ENCODE data around the gene ACBD4. TPM values are rescaled to one million over a fixed set of nuclear protein-coding genes. Genes with fewer than 3 reads are reported as not detected.

ACBD4 gene
- total and polyA plus RNA-seq, 2 of the 13 experiments (the other 11 are each of a cell fraction or from before 2014, with no cell fraction given), result 16.1 to 26.9 TPM

GRCh38 chr17:45162025-45162687 is 26.7 kb downstream of the ACBD4 start (continued):
- no peak for TF ChIP-seq CBX2 (IDR thresholded peaks at IDR 0.05; ENCODE audit: low read depth, low read length)
- 0 out of 2 replicates have a peak, but pooled peaks have one; percentile 38 for TF ChIP-seq CBX2 (CRISPR knock-in tag; IDR thresholded peaks at IDR 0.05; ENCODE audit: low read depth)
- TF ChIP-seq MTA1 (CRISPR knock-in tag; IDR thresholded peaks at IDR 0.05; ENCODE audit: borderline replicate concordance), result no peak; the same call in 1 of the 2 replicates
- no peak for TF ChIP-seq PHF21A (CRISPR knock-in tag; IDR thresholded peaks at IDR 0.05)
- TF ChIP-seq HNRNPL (IDR thresholded peaks at IDR 0.05; ENCODE audit: low read depth, low read length), result 0 out of 2 replicates have a peak, but pooled peaks have one; percentile 27
- TF ChIP-seq ZNF703 (CRISPR knock-in tag; IDR thresholded peaks at IDR 0.05; ENCODE audit: borderline replicate concordance), result no peak
- no peak for TF ChIP-seq ZBTB8A (CRISPR knock-in tag; IDR thresholded peaks at IDR 0.05; ENCODE audit: borderline replicate concordance, low read depth)
- TF ChIP-seq ZNF569 (CRISPR knock-in tag; IDR thresholded peaks at IDR 0.05; ENCODE audit: borderline replicate concordance), result no peak
- peak; percentile 24; the same call in 1 of the 2 replicates for TF ChIP-seq ZNF235 (CRISPR knock-in tag; IDR thresholded peaks at IDR 0.05; ENCODE audit: borderline replicate concordance)
- TF ChIP-seq THAP8 (CRISPR knock-in tag; IDR thresholded peaks at IDR 0.05; ENCODE audit: borderline replicate concordance), result no peak
- TF ChIP-seq ELF3 (CRISPR knock-in tag; IDR thresholded peaks at IDR 0.05), result no peak
- TF ChIP-seq MAF1 (CRISPR knock-in tag; IDR thresholded peaks at IDR 0.05; ENCODE audit: borderline replicate concordance), result no peak
- TF ChIP-seq ZSCAN9 (CRISPR knock-in tag; IDR thresholded peaks at IDR 0.05; ENCODE audit: borderline replicate concordance), result no peak
- TF ChIP-seq ZBTB20 (CRISPR knock-in tag; IDR thresholded peaks at IDR 0.05; ENCODE audit: borderline replicate concordance, low read depth), result no peak; the same call in 1 of the 2 replicates
- no peak for TF ChIP-seq ZNF562 (CRISPR knock-in tag; IDR thresholded peaks at IDR 0.05; ENCODE audit: borderline replicate concordance)
- no peak for TF ChIP-seq FOXJ3 (CRISPR knock-in tag; IDR thresholded peaks at IDR 0.05; ENCODE audit: borderline replicate concordance)
- TF ChIP-seq ZNF44 (CRISPR knock-in tag; IDR thresholded peaks at IDR 0.05), result no peak
- TF ChIP-seq ZNF557 (CRISPR knock-in tag; IDR thresholded peaks at IDR 0.05), result no peak
- TF ChIP-seq FOXO4 (CRISPR knock-in tag; conservative IDR thresholded peaks at IDR 0.05), result 0 out of 2 replicates have a peak, but pooled peaks have one; percentile 68
- TF ChIP-seq KIAA2018 (CRISPR knock-in tag; IDR thresholded peaks at IDR 0.05; ENCODE audit: borderline replicate concordance), result no peak
